ENCODE results near the gene SF3B3.

SF3B3 gene

GRCh38 chr16:70478912-70479341 lies 44.7 kb upstream of the SF3B3 start:
- H3K4me3 ChIP-seq (ENCODE audit: low read depth, low read length), result no peak overlapping the region
- TF ChIP-seq POLR2A (IDR thresholded peaks at IDR 0.05; ENCODE audit: extremely low read depth, insufficient read length) (no peak), MAX (IDR thresholded peaks at IDR 0.05; ENCODE audit: low read depth, low read length) (no peak), MYC (IDR thresholded peaks at IDR 0.05; ENCODE audit: low read depth, low read length) (no peak), CTCF (IDR thresholded peaks at IDR 0.05; ENCODE audit: low read depth, low read length) (no peak)
- DNase-seq (ENCODE audit: low read depth), result no peak

- no peak overlapping the region for H3K4me3 ChIP-seq (ENCODE audit: low read depth, low read length)
- DNase-seq (ENCODE audit: low read depth), result no peak
- no peak for TF ChIP-seq CTCF (IDR thresholded peaks at IDR 0.05; ENCODE audit: low read depth, low read length)
Observed at GRCh38 chr16:70480127-70481105, 43.2 kb upstream of the SF3B3 start.

- no peak overlapping the region for H3K4me3 ChIP-seq (ENCODE audit: low read depth, low read length)
- TF ChIP-seq MAX (IDR thresholded peaks at IDR 0.05; ENCODE audit: low read depth, low read length), result no peak
- TF ChIP-seq POLR2A (IDR thresholded peaks at IDR 0.05; ENCODE audit: extremely low read depth, insufficient read length), result no peak
- no peak for TF ChIP-seq CTCF (IDR thresholded peaks at IDR 0.05; ENCODE audit: low read depth, low read length)
- no peak for TF ChIP-seq MYC (IDR thresholded peaks at IDR 0.05; ENCODE audit: low read depth, low read length)
- no peak for DNase-seq (ENCODE audit: low read depth)
Observed at GRCh38 chr16:70481929-70482536, 41.6 kb upstream of the SF3B3 start.

GRCh38 chr16:70482624-70483023 lies 41.0 kb upstream of the SF3B3 start:
- TF ChIP-seq MAX (IDR thresholded peaks at IDR 0.05; ENCODE audit: low read depth, low read length), result no peak
- no peak for TF ChIP-seq POLR2A (IDR thresholded peaks at IDR 0.05; ENCODE audit: extremely low read depth, insufficient read length)
- TF ChIP-seq MYC (IDR thresholded peaks at IDR 0.05; ENCODE audit: low read depth, low read length), result no peak
- no peak for TF ChIP-seq CTCF (IDR thresholded peaks at IDR 0.05; ENCODE audit: low read depth, low read length)
- no peak overlapping the region for H3K4me3 ChIP-seq (ENCODE audit: low read depth, low read length)
- DNase-seq (ENCODE audit: low read depth), result no peak

GRCh38 chr16:70483426-70483825 lies 40.2 kb upstream of the SF3B3 start:
- TF ChIP-seq MYC (IDR thresholded peaks at IDR 0.05; ENCODE audit: low read depth, low read length) (no peak), MAX (IDR thresholded peaks at IDR 0.05; ENCODE audit: low read depth, low read length) (no peak), CTCF (IDR thresholded peaks at IDR 0.05; ENCODE audit: low read depth, low read length) (no peak), POLR2A (IDR thresholded peaks at IDR 0.05; ENCODE audit: extremely low read depth, insufficient read length) (no peak)
- no peak for DNase-seq (ENCODE audit: low read depth)
- H3K4me3 ChIP-seq (ENCODE audit: low read depth, low read length), result no peak overlapping the region
